ENCODE data around the gene TMEM229B. TPM values are rescaled to one million over a fixed set of nuclear protein-coding genes. Genes with fewer than 3 reads are reported as not detected.

Gene TMEM229B
- total and polyA plus RNA-seq, 2 experiments from 2014 or later: 18.3 to 25.6 TPM

- H3K4me3 ChIP-seq: no peak overlapping the region
- peak overlapping the region; percentile 48 for H3K4me2 ChIP-seq
- H3K4me1 ChIP-seq (ENCODE audit: insufficient read depth): peaks cover 25% of the 10 kb centered on the region
- no peaks in the 10 kb centered on the region for H3K9me2 ChIP-seq (replicated peaks; ENCODE audit: insufficient read depth)
- TF ChIP-seq EZH2phosphoT487 (IDR thresholded peaks at IDR 0.05; ENCODE audit: low read depth, severe bottlenecking, unreplicated experiment): no peak
- TF ChIP-seq CTCF (IDR thresholded peaks at IDR 0.05; ENCODE audit: poor library complexity): peak; percentile 82
- TF ChIP-seq EZH2 (IDR thresholded peaks at IDR 0.05; ENCODE audit: borderline replicate concordance): no peak
- 37% methylated on average over 30 of the region's 30 CpGs for WGBS (ENCODE audit: low lambda C conversion rate, missing lambda C conversion rate)
- H3K27me3 ChIP-seq: no peaks in the 10 kb centered on the region
- no peaks in the 10 kb centered on the region for H4K20me1 ChIP-seq (ENCODE audit: insufficient read depth, poor library complexity, severe bottlenecking)
- H3K9me3 ChIP-seq (ENCODE audit: low read depth): no peaks in the 10 kb centered on the region
- peak overlapping the region; percentile 56 for H2AFZ ChIP-seq
- peak overlapping the region; percentile 88 for H3K27ac ChIP-seq
- H3K36me3 ChIP-seq (replicated peaks; ENCODE audit: insufficient read depth, low read depth): no peaks in the 10 kb centered on the region
- peak; percentile 91 for DNase-seq (ENCODE audit: low spot score)
- H3K79me2 ChIP-seq: no peaks in the 10 kb centered on the region
These were observed 61.4 kb downstream of the TMEM229B start for GRCh38 chr14:67426983-67427606.

- H3K4me1 ChIP-seq (ENCODE audit: insufficient read depth): peaks cover 21% of the 10 kb centered on the region
- H3K79me2 ChIP-seq: no peaks in the 10 kb centered on the region
- no peak for TF ChIP-seq EZH2phosphoT487 (IDR thresholded peaks at IDR 0.05; ENCODE audit: low read depth, severe bottlenecking, unreplicated experiment)
- no peak for TF ChIP-seq EZH2 (IDR thresholded peaks at IDR 0.05; ENCODE audit: borderline replicate concordance)
- TF ChIP-seq CTCF (IDR thresholded peaks at IDR 0.05; ENCODE audit: poor library complexity): no peak
- H4K20me1 ChIP-seq (ENCODE audit: insufficient read depth, poor library complexity, severe bottlenecking): no peaks in the 10 kb centered on the region
- H3K9me2 ChIP-seq (replicated peaks; ENCODE audit: insufficient read depth): no peaks in the 10 kb centered on the region
- H3K4me2 ChIP-seq: no peak overlapping the region
- H3K4me3 ChIP-seq: no peak overlapping the region
- no peak overlapping the region for H3K27ac ChIP-seq
- no peaks in the 10 kb centered on the region for H3K27me3 ChIP-seq
- H3K36me3 ChIP-seq (replicated peaks; ENCODE audit: insufficient read depth, low read depth): no peaks in the 10 kb centered on the region
- H3K9me3 ChIP-seq (ENCODE audit: low read depth): no peaks in the 10 kb centered on the region
- H2AFZ ChIP-seq: no peak overlapping the region
- DNase-seq (ENCODE audit: low spot score): no peak
- WGBS (ENCODE audit: low lambda C conversion rate, missing lambda C conversion rate): 94% methylated on average over 8 of the region's 8 CpGs
These were observed 62.4 kb downstream of the TMEM229B start for GRCh38 chr14:67426161-67426560.

GRCh38 chr14:67425608-67426007, 62.9 kb downstream of the TMEM229B start:
- Histone ChIP-seq H3K79me2 (no peaks in the 10 kb centered on the region), H2AFZ (no peak overlapping the region), H4K20me1 (ENCODE audit: insufficient read depth, poor library complexity, severe bottlenecking) (no peaks in the 10 kb centered on the region), H3K27ac (no peak overlapping the region), H3K9me2 (replicated peaks; ENCODE audit: insufficient read depth) (no peaks in the 10 kb centered on the region), H3K36me3 (replicated peaks; ENCODE audit: insufficient read depth, low read depth) (no peaks in the 10 kb centered on the region), H3K9me3 (ENCODE audit: low read depth) (no peaks in the 10 kb centered on the region), H3K4me3 (no peak overlapping the region), H3K4me1 (ENCODE audit: insufficient read depth) (peaks cover 21% of the 10 kb centered on the region), H3K4me2 (no peak overlapping the region), H3K27me3 (no peaks in the 10 kb centered on the region)
- TF ChIP-seq CTCF (IDR thresholded peaks at IDR 0.05; ENCODE audit: poor library complexity): no peak
- TF ChIP-seq EZH2 (IDR thresholded peaks at IDR 0.05; ENCODE audit: borderline replicate concordance): no peak
- TF ChIP-seq EZH2phosphoT487 (IDR thresholded peaks at IDR 0.05; ENCODE audit: low read depth, severe bottlenecking, unreplicated experiment): no peak
- 91% methylated on average over 4 of the region's 4 CpGs for WGBS (ENCODE audit: low lambda C conversion rate, missing lambda C conversion rate)
- DNase-seq (ENCODE audit: low spot score): no peak
